Activated CD4-positive, alpha-beta T cell treated with anti-CD3 and anti-CD28 coated beads, Interleukin-10, Interleukin-2, amounts not matched to agents 100 ng/mL and 50 ng/mL, durations not matched to agents 16 hours and 8 hours (primary cell): ENCODE data around the gene DFFB.

Source experiments
- DNase-seq: peaks from one replicate; pipeline ENCODE4 v3.0.0-alpha.2; 2020

Gene DFFB

DNA sequence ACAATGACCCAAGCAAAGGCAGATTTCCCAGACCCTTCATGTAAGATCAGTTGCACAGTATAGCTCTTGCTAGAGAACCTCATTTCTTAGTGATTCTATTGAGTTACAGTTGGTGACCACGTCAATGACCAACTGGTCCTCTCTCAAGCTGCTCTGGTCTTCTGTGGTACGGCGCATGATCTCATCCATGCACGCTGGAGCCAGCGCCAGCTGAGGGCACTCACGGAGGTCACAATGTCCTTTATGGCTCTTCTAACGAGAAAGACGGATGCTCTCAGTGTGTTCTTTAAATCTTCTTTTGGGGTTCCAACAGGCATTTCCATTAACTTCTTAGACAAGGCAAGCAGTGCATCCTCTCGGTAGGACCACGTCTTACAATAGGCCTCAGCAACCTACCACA is 22.6 kb upstream of the DFFB start:
- no peak for DNase-seq

DNA sequence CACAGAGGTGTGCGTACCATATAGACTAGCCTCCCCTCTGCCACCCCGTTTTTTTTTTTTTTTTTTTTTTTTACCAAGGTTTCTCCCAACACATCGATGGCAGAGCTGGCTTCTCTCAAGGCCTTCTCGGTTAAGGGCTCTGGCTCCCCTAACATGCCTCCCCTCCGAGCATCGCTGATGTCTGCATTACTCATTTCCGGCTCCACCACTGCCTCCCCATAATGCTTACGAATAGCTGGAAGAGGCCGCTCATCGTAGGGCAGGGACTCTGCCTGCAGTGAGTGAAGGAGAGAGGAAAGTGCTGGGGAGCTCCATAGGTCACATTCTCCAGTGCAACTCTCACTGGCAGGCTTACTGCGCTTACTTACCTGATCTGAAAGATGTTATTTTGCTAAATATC is 20.9 kb upstream of the DFFB start:
- DNase-seq = no peak

DNA sequence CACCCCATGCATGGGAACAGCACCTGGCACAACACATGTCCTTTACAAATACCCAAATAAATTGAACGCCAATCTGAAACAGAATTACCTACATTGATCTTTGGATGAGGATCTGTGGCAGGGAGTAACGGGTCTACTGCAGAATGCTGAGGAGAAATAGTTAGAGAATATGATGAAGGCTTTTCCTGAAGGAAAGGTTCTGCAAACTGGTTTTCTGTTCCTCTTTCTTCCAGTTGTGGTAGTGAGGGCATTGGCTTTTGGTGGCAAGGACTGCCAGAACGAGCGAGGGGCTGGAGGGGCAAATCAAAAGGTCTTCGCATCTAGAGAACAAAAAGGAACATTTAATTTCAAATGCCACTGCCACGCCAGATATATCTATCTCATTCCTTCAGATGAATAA is 20.1 kb upstream of the DFFB start:
- no peak for DNase-seq

DNA sequence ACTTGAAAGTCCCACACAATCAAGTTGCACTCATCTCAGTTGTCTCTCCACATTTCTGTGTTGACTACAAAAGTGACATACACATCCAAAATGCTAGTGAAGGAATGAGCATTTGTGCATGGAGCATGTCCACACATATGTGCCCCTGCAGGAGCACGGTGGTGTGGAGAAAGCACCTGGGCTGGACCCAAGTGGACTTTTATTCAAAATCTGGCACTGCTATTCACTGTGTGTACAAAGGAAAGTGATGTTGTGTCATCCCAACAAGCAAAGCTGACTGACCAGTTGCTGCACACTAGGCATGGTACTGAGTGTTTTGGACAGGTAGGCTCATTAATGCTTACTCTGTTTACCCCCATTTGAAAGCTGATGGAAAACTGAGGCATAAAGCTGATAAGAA is 19.6 kb upstream of the DFFB start:
- DNase-seq = no peak

DNA sequence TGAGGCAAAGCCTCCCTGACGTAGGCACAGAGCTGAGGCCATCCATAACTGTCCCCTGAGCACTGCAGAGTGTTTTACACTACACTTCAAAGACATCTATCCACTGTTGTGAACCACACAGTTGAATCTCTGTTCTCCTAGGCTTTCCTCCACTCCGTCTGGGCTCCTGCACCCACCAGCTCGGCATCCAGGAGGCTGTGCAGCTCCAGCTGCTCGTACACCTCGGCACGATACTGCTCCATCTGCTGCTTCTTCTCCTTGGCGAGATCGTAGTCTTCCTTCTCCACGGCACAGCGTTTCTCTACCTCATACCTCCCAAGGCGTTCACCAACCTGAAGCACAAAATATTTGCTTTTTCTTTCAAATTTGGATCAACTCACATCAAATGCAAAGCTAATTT is 18.5 kb upstream of the DFFB start:
- no peak for DNase-seq

DNA sequence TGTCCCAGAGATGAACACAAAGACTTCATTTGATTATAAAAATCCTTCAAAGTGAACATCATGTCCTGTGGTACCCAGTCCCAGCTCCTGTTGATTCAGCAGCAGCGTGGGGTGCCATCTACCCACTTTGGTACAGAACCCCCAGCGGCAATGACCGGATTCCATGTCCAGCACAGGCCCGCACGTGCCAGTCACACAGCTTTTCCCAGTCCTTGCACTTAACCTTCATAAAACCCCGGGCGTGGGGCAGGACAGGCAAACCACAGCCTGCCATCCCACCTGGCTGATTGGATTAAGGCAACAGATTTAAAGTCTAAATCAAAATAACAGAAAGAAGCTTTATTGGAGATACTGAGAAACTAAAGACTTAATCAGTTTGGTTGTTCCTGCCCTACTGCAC is 15.8 kb upstream of the DFFB start:
- DNase-seq = no peak

DNA sequence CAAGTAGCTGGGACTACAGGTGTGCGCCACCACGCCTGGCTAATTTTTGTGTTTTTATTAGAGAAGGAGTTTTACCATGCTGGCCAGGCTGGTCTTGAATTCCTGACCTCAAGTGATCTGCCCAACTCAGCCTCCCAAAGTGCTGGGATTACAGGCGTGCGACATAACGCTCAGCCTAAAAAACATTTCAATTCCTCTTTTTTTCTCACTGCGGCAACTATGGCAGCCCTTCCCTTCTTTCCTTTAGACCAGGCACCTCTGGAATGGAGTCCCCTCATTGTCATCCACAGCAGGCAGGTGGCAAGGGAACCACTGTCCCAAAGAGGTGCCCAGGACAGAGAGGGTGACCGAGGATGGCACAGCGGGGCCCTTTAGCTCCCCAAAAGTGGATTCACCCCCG is 14.4 kb upstream of the DFFB start:
- no peak for DNase-seq

DNA sequence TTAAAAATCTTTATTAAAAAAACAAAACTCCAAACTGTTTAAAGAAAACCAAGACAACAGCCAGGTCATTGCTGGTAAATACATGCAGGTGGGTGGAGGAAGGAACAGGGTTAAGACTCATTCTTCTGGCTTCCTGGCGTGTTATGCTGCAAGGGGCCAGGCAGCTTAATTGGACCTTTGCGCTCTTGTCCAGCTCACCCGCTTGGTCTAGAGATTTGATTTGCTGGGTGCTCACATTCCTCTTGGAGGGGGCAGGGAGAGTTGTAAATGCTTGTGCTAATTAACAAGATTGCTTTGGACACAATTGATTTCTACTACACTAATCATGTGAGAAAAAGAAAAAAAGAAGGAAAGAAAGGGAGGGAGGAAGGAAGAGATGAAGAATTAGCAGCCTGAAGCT is 10.7 kb upstream of the DFFB start:
- no peak for DNase-seq

DNA sequence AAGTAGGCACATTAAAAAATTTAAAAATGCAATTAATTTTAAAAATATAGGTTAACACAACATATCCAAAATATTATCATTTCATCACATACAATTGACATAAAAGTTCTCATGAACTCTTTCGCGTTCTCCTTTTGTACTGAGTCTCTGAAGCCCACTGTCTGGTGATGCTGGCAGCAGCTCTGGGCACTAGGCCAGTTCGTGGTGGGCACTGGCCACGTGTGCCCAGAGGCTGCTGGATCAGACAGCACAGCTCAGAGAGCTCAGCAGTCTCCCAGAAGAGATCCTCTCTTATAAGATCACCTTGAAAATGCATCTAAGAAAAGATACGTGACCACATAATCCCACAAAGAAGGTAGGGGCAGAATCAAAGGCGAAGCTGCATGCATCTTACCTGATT is 10.2 kb upstream of the DFFB start:
- no peak for DNase-seq

DNA sequence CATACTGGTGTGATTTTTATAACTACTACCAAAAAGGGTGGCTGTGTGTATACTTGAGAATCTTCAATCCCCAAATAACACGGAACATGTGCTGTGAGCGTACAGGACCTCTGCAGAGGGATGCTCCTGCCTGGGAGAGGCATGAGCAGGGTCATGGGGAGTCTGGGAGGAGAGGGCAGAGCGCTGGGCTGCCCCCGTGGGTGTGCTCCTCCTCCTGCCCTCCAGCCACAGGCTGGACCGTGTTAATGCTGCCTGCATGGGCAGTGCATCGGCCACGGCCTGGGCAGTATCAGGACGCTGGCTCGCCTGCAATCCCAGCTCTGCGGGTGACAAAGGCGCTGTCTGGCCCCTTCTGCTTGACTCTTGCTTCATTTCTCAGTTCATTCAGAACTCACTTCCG is 6.4 kb upstream of the DFFB start:
- no peak for DNase-seq

DNA sequence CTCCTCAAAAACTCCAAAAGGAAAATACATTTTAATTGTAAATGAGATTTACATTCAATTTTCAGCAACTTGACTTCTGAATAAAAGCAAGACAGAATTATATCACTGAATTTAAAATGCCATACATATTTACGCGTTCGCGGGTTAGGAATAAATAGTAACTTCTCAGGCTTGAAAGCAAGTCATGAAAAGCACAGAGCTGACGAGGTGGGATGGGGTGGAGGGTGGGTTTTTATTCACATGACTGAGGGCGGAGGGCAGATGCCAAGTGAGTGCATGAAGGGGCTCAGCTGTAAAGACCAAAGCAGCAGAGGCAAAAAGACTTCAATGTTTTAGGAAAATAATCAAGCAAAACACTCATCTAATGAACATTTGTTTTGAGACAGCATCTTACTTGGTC is 6.0 kb upstream of the DFFB start:
- no peak for DNase-seq

DNA sequence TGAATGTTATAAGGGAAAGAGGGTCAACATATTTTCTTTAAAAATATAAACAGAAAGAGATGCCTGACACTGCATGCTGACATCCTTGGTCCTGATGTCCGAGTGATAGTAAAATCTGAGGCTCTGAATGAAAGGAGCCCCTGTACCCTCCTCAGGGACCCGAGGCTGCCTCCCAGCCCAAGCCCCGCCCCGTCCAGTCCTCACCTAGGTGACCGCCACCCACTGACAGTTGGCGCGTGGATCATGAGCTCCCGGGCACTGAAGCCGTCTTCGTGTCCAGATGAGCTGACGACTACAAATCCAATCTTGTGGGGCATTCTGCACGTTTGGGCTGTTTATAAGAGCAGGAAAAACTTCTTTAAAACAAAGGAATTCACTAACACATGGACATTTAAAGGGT is 5.2 kb upstream of the DFFB start:
- no peak for DNase-seq

DNA sequence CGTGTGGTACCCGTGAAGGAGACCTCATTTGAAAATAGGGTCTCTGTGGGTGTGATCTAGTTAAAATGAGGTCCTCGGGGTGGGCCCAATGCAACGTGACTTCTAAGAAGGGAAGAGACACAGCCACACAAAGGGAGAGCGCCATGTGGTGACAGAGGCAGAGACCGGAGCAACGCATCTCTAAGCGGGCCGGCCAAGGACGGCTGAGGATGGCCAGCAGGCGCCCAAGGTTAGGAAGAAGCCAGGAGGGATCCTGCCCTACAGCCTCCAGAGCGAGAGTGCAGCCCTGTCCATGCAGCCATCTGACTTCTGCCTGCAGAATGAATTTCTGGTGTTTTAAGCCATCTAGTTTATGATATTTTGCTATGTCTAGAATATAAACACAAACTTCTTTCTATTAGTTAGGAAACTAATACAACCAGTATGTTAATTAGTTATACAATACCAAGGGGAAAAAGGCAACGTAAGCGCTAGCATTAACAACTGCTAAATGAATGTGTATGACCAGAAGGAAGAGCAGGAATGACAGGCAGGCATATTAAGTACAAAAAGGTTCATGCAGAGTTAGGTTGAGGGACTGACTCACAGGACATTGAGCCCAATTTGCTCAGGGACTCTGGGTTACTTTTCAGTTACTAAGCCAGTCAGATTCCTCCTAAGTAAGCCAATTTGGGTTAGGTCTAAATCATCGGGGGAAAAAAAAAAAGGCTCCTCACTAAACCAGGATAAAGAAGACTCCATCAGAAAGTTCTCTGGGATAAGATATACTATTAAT is 4.4 kb upstream of the DFFB start:
- DNase-seq = no peak

DNA sequence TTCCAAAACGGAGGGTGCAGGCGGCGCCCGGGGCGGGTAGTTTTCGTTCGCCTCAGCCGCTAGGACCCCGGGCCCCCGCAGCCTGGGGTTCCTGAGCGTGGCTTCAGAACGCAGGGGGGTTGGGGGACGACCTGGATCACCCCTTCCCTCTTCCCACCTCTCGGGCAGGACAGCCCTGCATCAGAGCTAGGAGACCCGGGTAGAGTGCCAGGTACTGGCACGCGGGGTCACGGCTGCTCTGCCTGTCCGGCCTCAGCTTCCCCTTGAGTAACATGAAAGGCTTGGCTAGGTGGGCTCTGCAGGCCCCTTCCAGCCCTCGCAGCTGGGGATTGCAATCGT is 484 bp downstream of the DFFB start:
- DNase-seq = no peak

DNA sequence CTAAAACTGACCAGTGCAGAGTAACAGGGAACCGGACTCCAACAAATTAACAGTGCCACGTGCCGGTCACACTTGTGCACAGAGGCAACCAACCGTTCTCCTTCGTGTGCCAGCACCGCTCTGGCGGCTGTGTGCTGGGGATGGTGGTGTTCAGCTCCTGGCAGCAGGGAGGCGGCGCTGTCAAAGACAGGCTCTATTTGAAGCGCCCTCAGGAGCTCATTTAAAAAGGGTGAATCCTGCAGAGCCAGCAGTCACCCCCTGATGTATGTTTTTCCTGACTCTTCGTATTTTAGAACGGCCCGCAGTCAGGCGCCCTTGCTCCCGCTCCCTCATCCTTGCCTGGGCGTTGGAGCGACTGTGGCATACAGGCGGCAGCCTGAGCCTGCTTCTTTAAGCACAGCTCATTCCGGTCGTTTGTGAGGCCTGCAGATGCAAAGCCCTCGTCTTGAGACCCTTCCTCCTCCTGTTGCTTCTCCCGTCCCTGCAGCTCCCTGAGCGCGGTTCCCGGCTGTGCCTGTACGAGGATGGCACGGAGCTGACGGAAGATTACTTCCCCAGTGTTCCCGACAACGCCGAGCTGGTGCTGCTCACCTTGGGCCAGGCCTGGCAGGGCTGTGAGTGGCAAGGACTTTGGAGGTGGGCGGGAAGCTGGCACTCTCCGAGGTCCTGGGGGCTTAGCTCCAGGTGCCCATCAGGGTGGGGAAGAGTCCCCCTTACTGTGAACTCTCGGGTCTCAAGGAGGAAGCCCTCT is 1.1 kb downstream of the DFFB start:
- DNase-seq = peak; percentile 4

DNA sequence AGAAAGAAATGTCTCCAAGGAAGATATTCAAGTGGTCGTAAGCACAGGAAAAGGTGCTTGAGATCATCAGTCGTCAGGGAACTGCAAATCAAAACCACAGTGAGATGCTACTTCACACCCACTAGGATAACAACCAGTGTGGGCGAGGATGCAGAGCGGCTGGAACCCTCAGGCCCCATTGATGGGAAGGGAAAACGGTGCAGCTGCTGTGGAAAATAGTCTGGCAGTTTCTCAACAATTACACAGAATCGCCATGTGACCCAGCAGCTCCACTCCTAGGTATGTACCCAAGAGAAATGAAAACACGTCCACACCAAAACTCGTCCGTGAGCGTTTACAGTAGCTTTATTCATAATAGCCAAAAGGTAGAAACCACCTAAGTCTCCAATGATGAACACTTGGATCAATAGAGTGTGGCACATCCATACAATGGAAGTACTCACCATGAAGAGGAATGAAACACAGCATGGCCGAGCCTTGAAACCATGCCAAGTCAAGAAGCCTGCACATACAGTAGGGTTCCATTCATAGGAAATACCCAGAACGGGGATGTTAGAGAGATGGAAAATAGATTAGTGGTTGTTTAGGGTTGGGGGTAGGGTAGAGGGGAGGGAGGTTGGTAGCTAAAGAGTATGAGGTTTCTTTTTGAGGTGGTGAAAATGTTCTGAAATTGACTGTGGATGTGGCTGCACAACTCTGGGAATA is 6.1 kb downstream of the DFFB start:
- no peak for DNase-seq

DNA sequence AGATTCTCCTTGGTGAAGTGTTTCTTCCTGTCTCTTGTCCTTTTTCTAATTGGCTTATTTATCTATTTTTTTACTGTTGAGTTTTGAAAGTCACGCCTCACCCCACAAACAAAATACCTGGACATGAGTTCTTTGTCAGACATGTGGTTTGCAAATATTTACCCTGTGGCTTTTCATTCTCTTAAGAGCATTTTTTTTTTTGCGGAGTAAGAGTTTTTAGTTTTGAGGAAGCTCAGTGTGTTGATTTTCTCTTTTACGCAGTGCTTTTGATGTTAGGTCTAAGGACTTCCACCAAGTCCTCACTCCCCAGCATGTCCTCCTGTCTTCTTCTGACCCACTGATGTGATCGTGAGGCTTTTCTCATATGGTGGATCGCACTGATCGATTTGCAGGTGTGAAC is 7.6 kb downstream of the DFFB start:
- DNase-seq = no peak

DNA sequence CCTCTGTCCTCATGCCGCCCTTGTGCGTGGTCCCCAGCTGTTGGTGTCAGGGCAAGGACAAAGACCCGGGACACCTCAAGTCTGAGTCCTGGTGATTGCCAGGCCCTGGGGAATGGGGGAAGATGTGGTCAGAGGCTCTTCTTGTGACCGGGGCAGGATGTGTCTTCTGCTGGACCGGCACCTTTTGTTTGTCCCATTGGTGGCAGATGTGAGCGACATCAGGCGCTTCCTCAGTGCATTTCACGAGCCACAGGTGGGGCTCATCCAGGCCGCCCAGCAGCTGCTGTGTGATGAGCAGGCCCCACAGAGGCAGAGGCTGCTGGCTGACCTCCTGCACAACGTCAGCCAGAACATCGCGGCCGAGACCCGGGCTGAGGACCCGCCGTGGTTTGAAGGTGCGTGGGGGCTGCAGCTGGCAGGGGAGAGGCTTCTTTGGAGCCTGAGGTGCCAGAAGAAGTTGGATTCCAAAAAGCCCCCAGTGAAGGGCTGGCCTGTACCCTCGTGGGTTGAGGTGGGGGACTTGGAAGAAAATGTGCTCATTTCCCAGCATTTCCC is 8.4 kb downstream of the DFFB start:
- no peak for DNase-seq

DNA sequence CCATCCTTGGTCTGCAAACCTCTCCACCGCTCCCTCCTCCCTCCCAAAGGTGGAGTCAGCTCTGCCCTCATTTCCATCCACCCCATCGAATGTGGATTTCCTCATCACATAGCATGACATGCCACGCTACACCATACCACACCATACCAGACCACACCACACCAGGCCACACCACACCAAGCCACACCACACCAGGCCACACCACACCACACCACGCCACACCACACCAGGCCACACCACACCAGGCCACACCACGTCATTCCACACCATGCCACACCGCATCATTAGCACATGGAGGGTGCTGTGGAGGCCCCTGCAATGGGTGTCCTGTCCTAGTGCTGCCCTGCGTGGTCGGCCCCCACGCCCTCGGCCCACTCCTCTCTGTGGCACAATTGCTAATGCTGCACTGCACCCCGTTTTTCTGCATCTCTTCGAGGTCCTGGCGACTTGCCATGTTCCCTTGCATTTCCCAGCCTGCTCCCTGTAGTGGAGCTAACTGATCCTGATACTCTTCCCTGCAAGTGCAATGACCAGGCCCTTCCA is 11.3 kb downstream of the DFFB start:
- no peak for DNase-seq

DNA sequence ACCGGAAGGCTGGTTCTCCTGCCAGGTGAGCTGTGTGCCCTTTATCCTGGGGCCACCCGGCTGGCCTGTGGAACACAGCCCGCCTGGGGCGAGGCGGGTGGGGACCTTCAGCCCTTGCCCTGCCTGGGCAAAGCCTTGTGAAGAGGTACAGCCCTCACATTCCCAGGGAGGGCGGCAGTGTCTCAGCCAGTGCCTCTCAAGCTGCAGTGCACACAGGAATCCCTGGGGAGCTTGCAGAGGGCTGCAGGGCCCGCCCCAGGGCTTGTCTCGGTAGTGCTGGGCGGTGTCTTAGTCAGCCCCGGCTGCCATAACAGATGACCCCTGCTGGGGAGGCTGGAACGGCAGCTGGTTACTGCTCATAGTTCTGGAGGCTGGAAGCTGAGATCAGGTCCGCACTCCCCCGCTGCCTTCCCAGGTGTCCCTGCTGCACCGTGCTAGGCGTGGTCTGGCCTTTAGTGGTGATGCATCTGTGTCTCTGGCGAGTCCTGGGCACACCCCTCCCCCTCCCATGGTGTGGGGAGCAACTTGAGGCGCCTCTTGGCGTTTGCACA is 12.6 kb downstream of the DFFB start:
- DNase-seq = no peak

DNA sequence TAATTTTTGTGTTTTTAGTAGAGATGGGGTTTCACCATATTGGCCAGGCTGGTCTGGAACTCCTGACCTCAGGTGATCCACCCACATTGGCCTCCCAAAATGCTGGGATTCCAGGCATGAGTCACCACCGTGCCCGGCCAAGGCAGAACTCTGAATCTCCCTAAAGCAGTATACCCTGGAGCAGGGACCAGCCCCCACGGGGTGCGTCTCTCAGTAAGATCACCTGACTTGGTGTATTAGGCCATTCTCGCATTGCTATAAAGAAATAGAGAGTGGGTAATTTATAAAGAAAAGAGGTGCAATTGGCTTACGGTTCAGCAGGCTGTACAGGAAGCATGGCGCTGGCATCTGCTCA is 14.2 kb downstream of the DFFB start:
- no peak for DNase-seq

DNA sequence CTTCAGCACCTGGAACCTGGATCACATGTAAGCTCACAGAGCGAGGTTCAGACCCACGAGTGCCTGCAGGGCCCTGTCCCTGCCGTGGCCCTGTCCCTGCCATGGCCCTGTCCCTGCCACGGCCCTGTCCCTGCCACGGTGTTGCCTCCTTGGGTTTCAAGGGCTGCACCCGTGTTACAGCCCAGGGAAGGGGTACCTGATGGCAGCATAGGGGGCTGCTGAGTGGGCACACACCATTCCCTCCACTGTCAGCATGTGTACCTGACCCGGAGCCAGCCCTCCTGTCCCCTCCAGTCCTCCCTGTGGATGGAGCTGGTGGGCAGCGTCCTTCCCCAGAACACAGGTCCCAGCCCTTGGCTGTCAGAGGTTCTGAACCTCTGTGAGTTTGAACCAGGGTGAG is 15.3 kb downstream of the DFFB start:
- no peak for DNase-seq

DNA sequence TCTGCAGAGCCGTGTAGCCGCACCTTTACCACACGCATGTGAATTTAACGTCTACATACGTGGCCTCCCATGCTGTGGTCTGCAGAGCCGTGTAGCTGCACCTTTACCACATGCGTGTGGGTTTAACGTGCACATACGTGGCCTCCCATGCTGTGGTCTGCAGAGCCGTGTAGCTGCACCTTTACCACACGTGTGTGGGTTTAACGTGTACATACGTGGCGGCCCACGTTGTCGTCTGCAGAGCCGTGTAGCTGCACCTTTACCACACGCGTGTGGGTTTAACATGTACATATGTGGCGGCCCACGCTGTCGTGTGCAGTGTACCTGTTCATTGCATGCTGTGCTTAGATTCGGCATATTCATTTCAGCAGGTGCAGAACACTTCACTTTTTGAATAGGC is 17.5 kb downstream of the DFFB start:
- DNase-seq = no peak

DNA sequence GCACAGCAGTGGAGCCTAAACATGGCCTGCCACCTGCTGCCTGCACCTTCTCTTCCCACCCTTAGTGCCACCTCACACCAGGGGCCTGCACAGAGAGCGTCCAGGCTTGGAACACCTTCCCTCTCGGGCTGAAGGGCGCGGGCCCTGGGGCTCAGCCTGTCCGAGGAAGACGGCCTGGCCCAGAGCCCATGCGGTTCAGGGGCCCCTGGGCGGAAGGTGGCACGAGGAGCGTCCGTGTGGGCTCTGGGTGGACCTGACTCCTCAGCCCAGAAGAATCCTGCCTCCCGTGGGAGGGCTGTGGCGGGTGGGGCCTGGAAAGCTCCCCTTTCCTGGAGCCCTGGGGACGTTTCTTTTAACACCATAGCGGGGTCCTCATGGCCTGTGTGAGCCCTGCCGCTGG is 19.4 kb downstream of the DFFB start:
- DNase-seq = no peak
